Limb (tissue), 2 donors: Measurements from ENCODE around the gene CCSER1.

Source experiments
- DNase-seq, 2 donors: peaks; one replicate each; pipeline ENCODE4 v3.0.0-alpha.2; 2016; ENCODE audit errors: extremely low spot score in 2 of 2

Gene CCSER1

DNA sequence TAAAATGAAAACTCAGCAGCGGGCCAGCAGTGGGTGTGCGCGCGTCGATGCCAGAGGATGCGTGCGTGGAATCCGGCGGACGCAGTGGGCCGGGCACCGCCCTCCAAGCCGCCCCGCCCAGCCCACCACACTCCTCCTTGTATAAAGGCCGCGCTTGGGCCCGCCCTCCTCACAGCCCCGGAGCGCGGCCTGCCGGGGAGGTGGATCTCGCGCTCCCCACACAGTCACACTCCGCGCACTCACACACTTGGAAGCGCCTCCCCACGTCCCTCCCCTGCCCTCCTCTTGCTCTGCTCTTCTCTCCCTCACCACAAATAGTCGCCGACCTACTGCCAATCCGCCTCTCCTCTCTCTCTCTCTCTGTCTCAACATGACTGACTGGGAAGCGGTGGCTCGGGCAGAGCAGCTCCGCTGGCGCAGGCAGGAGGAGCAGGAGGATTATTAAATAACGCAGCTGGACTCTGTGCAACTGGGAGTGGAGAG lies at the start of gene CCSER1:
CCSER1 (plus strand) TSS at position 172 of the 483 bp plus-strand sequence.
- DNase-seq: peak; percentile 57 to 82

DNA sequence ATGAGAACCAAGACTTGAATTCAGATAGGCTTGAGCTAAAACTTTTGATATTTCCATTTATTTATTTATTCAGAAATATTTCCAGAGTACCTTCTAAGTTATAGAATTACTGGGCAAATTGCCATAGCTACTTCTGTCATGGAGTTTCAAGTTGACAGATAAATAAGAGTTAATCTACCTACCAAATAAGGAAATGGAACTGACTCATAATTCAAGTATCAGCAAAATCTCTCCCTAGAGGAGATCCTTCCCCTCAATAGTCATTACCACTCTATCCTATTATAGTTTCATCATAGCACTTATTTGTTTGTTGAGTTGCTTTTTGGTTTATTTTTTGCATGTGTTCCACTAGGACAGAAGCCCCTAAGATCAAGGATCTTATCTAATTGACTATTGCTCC lies 48.8 kb upstream of the CCSER1 start:
- no peak for DNase-seq

DNA sequence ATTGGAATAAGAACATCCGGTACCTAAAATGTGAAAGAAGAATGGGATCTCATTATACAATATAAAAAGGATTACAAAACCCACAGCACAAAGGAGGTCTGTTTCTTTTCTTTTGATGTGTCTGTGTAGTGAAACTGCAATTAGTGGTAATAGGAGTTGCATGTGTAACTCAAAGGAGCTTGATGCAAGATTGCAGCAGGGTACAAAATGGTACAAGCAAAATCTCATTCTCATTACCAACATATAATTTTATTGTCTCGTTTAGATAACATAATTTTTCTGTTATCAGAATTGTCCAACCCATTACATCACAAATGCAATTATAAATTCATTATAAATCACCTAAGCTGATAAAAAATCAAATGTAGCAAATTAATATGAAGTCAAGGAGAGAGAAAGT lies 47.1 kb upstream of the CCSER1 start:
- DNase-seq: no peak

- no peak for DNase-seq
Measured at GRCh38 chr4:90081432-90082144, 45.6 kb upstream of the CCSER1 start.

- no peak for DNase-seq
Measured at GRCh38 chr4:90082449-90082848, 44.7 kb upstream of the CCSER1 start.

GRCh38 chr4:90084277-90084966 lies 42.8 kb upstream of the CCSER1 start:
- no peak for DNase-seq

DNA sequence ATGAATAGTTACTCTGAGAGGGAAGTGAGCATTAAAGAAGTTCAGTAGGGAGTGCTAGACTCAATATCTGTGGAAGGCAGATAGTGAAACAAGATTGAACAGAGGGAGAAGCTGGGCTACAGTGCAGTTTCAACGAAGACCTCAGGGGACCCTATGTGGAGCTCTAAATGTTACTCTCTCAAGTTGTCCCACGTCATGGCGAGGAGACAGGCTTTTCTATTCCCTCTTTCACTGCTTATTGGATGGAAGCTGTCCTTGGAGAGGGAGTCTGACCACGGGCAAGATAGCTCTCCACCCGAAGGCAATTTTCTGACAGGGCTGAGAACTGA lies 42.3 kb upstream of the CCSER1 start:
- DNase-seq: no peak

DNA sequence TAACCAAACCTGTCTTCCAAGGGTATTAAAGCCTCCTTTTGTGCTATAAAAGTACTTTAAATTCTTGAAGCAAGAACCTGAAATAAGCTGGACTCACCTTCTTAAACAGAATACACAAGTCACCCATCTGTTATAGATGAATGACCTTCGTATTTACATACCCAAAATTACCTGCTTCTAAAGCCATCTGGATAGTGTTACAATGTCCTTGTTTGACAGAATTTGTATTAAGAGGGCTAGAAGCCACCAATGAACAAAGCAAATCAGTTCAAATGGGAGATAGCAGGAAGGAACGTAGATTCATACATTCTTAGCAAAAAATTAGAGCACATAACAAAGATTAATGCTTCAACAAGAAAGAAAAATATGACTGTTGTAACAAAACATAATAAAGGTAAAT lies 33.7 kb upstream of the CCSER1 start:
- DNase-seq: no peak

DNA sequence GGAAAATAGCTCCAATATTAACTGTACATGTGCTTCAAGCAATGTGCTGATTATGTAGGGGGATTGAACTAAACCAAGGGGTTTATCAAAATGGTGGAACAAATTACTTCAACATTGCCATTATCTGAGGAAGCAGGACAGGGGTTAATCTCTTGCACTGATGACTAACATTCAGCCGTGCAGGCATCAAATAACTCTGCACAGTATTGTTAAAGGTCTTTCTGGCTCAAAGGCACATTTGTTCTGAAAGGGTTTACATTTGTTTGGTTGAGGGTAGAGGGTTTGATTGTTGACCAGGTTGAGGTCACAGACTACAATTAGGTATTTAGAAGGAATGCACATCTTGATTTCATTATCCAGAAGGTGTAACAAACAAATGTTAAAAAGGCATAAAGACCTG lies 32.2 kb upstream of the CCSER1 start:
- DNase-seq: no peak

DNA sequence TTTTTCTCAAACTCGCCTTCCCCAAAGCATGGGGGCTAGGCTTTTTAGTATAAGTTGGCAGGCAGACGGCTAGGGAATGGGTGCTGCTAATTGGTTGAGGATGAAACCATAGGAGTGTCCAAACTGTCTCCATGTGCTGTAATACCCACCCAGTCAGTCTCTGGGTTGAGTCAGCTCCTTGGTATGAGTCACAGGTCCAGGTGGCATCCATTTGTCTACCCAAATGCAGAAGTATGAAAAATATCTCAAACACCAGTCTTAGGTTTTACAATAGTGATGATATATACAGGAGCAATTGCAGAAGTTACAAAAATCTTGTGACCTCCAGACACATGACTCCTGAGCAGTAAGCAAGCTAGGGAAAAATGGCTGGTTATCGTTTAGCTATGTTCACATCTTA lies 27.4 kb upstream of the CCSER1 start:
- DNase-seq: no peak

- DNase-seq: no peak
Measured at GRCh38 chr4:90103991-90104390, 23.2 kb upstream of the CCSER1 start.

DNA sequence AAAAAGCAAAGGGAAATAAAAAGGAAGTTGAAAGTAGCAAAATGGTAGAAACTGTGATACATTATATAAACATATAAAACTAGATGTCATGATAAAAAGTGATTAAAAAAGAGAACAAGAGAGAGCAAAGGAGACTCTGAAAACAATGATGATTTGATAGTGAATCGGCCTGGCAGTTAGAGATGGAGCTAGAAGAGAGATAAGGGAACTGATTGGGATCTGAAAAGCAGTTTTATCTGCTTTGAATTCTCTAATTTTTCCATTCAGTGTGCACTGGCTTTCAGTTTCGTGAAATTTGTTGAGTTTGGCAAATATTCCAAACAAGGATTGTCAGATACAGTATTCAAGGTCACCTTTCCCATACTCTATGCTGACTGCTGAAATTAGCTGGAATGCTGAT lies 21.9 kb upstream of the CCSER1 start:
- DNase-seq: no peak

- DNase-seq: no peak
Measured at GRCh38 chr4:90112715-90113114, 14.5 kb upstream of the CCSER1 start.

GRCh38 chr4:90113881-90114457 lies 13.2 kb upstream of the CCSER1 start:
- no peak for DNase-seq

GRCh38 chr4:90118527-90119195 lies 8.5 kb upstream of the CCSER1 start:
- DNase-seq: no peak

DNA sequence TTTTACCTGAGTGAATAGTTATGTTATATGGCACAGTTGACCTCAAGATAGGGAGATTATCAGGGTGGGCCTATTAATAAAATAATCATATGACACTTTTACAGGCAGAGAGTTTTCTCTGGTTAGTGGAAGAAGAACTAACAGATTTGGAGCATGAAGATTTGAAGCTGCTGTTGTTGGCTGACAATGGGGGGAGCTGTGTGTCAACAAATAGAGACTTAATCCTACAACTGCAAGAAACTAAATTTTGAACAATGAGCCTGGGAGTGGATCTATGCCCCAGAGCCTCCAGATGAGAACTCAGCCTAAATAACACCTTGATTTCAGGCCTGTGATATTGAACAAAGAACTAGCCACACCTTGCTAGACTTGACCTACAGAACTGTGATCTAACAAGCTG lies 7.2 kb upstream of the CCSER1 start:
- DNase-seq: no peak

DNA sequence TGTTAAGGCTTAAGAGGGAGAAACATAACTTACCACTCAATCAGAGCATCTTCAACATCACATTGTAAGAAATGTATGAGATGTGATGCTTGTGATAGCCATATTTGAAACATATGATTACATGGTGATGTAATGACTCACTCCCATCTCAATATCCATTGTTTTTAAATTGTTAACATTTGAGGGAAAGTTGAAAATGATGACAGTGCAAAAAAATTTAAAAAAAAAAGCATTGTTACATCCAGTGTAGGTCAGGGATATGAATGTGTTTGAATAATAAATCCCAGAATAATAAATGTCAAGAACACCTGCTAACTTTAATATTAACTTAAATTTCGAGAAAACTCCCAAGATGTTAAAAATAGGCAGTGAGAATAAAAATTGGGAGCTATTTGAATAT lies 6.4 kb upstream of the CCSER1 start:
- DNase-seq: no peak

GRCh38 chr4:90121676-90122354 lies 5.4 kb upstream of the CCSER1 start:
- no peak for DNase-seq

DNA sequence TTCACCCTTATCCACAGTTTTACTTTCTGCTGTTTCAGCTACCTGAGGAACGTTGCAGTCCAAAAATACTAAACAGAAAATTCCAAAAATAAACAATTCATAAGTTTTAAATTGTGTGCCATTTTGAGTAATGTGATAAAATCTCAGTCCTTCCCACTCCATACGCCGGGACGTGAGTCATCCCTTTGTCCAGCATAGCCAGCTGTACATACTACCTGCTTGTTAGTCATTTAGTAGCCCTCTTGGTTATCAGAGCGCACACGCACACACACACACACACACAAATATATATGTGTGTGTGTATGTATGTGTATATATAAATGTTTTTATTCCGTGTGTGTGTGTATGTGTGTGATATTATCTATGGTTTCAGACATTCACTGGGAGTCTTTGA lies 4.8 kb upstream of the CCSER1 start:
- no peak for DNase-seq

- no peak for DNase-seq
Measured at GRCh38 chr4:90124276-90124675, 2.9 kb upstream of the CCSER1 start.

- DNase-seq: no peak
Measured at GRCh38 chr4:90126805-90127204, 389 bp upstream of the CCSER1 start.
